ENCODE results near the gene RABAC1.

DNA sequence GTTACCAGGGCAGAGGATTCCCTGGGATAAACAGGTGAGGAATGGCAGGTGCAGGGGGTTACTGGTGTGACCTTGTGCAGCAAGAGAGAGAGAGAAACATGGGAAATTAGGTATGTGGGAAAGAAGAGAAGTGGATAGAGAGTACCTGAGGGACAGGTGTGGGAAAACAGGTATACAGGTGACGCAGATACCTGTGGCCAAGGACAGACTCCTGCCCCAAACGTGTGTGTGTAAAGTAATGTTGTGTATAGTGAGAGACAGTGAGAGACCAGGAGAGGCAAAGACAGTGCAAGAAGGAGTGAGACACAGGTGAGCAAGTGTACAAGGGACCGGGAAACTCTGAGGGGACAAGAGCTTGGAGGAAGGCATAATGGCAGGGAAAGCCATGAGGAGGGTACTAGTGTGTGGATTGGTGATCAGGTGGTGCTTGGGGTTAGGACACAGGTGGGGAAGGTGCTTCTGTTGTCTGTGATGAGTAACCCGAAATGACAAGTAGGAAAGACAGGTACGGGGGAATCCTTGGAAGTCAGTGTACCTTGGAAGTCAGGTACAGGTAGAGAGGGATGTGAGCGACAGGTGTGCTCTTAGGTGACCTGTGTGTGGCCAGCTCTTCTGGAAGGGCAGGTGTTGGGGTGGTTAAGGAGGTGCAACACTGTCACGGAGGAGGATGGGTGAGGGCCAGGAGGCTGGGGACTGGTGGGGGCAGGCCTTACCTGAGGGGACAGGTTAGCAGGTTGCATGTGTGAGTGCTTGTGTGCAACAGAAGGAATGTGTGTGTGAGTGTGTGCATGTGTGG is 33.7 kb downstream of the RABAC1 start:
- TF ChIP-seq EP300 (IDR thresholded peaks at IDR 0.05; ENCODE audit: borderline replicate concordance in 1 of 2, low read depth in 2 of 2, low read length in 2 of 2) (no peak), POLR2A (IDR thresholded peaks at IDR 0.05; ENCODE audit: control extremely low read depth in 1 of 2, low read depth in 2 of 2, low read length in 2 of 2) (no peak), TCF12 (IDR thresholded peaks at IDR 0.05; ENCODE audit: low read depth, low read length) (no peak), NRF1 (IDR thresholded peaks at IDR 0.05; ENCODE audit: low read depth, low read length) (no peak), TAF1 (IDR thresholded peaks at IDR 0.05; ENCODE audit: low read depth, low read length) (no peak), ZNF274 (IDR thresholded peaks at IDR 0.05; ENCODE audit: borderline replicate concordance, extremely low read depth, low read length) (no peak), SP1 (IDR thresholded peaks at IDR 0.05; ENCODE audit: low read depth, low read length) (no peak), RXRA (IDR thresholded peaks at IDR 0.05; ENCODE audit: insufficient read depth, low read depth, low read length) (no peak), POLR2AphosphoS5 (IDR thresholded peaks at IDR 0.05; ENCODE audit: low read depth, low read length) (no peak), EZH2 (IDR thresholded peaks at IDR 0.05; ENCODE audit: low read depth, low read length, severe bottlenecking) (peak; percentile 34), RFX5 (IDR thresholded peaks at IDR 0.05; ENCODE audit: borderline replicate concordance, low read depth, low read length) (no peak)
- TF ChIP-seq, protein P1, sequence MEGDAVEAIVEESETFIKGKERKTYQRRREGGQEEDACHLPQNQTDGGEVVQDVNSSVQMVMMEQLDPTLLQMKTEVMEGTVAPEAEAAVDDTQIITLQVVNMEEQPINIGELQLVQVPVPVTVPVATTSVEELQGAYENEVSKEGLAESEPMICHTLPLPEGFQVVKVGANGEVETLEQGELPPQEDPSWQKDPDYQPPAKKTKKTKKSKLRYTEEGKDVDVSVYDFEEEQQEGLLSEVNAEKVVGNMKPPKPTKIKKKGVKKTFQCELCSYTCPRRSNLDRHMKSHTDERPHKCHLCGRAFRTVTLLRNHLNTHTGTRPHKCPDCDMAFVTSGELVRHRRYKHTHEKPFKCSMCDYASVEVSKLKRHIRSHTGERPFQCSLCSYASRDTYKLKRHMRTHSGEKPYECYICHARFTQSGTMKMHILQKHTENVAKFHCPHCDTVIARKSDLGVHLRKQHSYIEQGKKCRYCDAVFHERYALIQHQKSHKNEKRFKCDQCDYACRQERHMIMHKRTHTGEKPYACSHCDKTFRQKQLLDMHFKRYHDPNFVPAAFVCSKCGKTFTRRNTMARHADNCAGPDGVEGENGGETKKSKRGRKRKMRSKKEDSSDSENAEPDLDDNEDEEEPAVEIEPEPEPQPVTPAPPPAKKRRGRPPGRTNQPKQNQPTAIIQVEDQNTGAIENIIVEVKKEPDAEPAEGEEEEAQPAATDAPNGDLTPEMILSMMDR (IDR thresholded peaks at IDR 0.05; ENCODE audit: control extremely low read depth in 1 of 3, insufficient read depth in 1 of 3, low read depth in 1 of 3, low read length in 3 of 3): no peak
- TF ChIP-seq, protein P2, sequence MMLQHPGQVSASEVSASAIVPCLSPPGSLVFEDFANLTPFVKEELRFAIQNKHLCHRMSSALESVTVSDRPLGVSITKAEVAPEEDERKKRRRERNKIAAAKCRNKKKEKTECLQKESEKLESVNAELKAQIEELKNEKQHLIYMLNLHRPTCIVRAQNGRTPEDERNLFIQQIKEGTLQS (IDR thresholded peaks at IDR 0.05; ENCODE audit: insufficient read depth, low read depth, low read length): no peak
- TF ChIP-seq, protein P3, sequence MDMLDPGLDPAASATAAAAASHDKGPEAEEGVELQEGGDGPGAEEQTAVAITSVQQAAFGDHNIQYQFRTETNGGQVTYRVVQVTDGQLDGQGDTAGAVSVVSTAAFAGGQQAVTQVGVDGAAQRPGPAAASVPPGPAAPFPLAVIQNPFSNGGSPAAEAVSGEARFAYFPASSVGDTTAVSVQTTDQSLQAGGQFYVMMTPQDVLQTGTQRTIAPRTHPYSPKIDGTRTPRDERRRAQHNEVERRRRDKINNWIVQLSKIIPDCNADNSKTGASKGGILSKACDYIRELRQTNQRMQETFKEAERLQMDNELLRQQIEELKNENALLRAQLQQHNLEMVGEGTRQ (IDR thresholded peaks at IDR 0.05; ENCODE audit: low read length): no peak

Measured in H1 (cell line).